HepG2 (cell line): ENCODE results near the gene CRLF3. TPM values are rescaled to one million over a fixed set of nuclear protein-coding genes. Genes with fewer than 3 reads are reported as not detected.

ENCODE experiments used
- ATAC-seq: fragments of 200-7000 bp; cut with Tn5 transposase; 3 replicates; pipeline ENCODE4 v1.9.1; 2020; ENCODE audit warnings: mild to moderate bottlenecking, moderate library complexity
- BruUV-seq: library from RNA; stranded (reverse); fragments of 400-500 nt; replicated peaks from 2 replicates; lab custom pipeline; 2021; lab: Mats Ljungman, UMichigan
- CTCF ChIA-PET: fragments of 300-600 bp; formaldehyde crosslinking; extraction: SDS; loops from one replicate; lab custom pipeline; 2021; ENCODE audit warnings: low total read pairs, inconsistent platforms, low intra/inter-chr PET ratio; lab: Yijun Ruan, JAX
- POLR2A ChIA-PET: fragments of 350-600 bp; sonication (Branson Sonifier 250); formaldehyde crosslinking; loops from one replicate; lab custom pipeline; 2020; ENCODE audit warnings: antibody characterized with exemption, inconsistent platforms; lab: Yijun Ruan, JAX
- DNase-seq: peaks from one replicate; pipeline ENCODE4 v3.0.0-alpha.2; 2015; ENCODE audit warnings: low spot score
- FAIRE-seq: peaks from 3 replicates; lab custom pipeline; 2011; peaks lifted over from hg19 to GRCh38; lab: Jason Lieb, UNC
- H2AFZ ChIP-seq: one replicate; pipeline ENCODE4 v1.6.1; 2011; ENCODE audit warnings: low read length, inconsistent platforms
- H3K27ac ChIP-seq: fragments of 300-600 bp; 3 replicates; pipeline ENCODE4 v1.8.0; 2011; ENCODE audit warnings: mixed run types, mild to moderate bottlenecking, mixed read lengths, low read length, inconsistent platforms; ENCODE audit not compliant: insufficient read depth; ENCODE audit errors: extremely low read length
- H3K27me3 ChIP-seq, 2 experiments: fragments of 200-600 bp in 1 of 2; 2 replicates in 1 of 2; 3 replicates in 1 of 2; pipeline versions ENCODE4 v1.6.0 to v1.8.0; 2011; ENCODE audit warnings: low read length in 2 of 2, mild to moderate bottlenecking in 2 of 2, moderate library complexity in 2 of 2, inconsistent platforms in 1 of 2; ENCODE audit not compliant: insufficient read depth in 2 of 2, control insufficient read depth in 1 of 2
- H3K36me3 ChIP-seq, 2 experiments: fragments of 200-600 bp in 1 of 2; replicated peaks in 1 of 2; 2 replicates in 1 of 2; 3 replicates in 1 of 2; pipeline versions ENCODE4 v1.5.1 to v1.8.0; 2011; ENCODE audit warnings: low read length in 2 of 2, inconsistent platforms in 1 of 2; ENCODE audit not compliant: insufficient read depth in 2 of 2, control insufficient read depth in 1 of 2
- H3K4me1 ChIP-seq: 2 replicates; pipeline ENCODE4 v1.5.1; 2012; ENCODE audit warnings: low read length, inconsistent platforms; ENCODE audit not compliant: insufficient read depth
- H3K4me2 ChIP-seq: 2 replicates; pipeline ENCODE4 v1.6.0; 2011; ENCODE audit warnings: low read depth, low read length, inconsistent platforms
- H3K4me3 ChIP-seq, 3 experiments: fragments of 200-600 bp in 1 of 3; sonication (generic), shearing (Covaris generic) in 1 of 3; replicated peaks in 1 of 3; 2 replicates each; pipeline ENCODE4 v1.5.1; 2011 to 2016; ENCODE audit warnings: low read length in 3 of 3, inconsistent platforms in 2 of 3, low read depth in 2 of 3, mild to moderate bottlenecking in 2 of 3, control low read depth in 1 of 3, mixed read lengths in 1 of 3; ENCODE audit not compliant: insufficient read depth in 1 of 3
- H3K79me2 ChIP-seq: one replicate; pipeline ENCODE4 v1.6.1; 2011; ENCODE audit warnings: low read length, inconsistent platforms; ENCODE audit not compliant: insufficient read depth
- H3K9ac ChIP-seq: 2 replicates; pipeline ENCODE4 v1.6.0; 2011; ENCODE audit warnings: mild to moderate bottlenecking, low read depth, low read length, inconsistent platforms; ENCODE audit not compliant: insufficient read depth
- H3K9me3 ChIP-seq: 2 replicates; pipeline ENCODE4 v1.5.1; 2012; ENCODE audit warnings: mild to moderate bottlenecking, low read length
- H4K20me1 ChIP-seq: 2 replicates; pipeline ENCODE4 v1.6.0; 2011; ENCODE audit warnings: inconsistent platforms, mild to moderate bottlenecking, low read length, moderate library complexity; ENCODE audit not compliant: insufficient read depth
- HBP1 ChIP-seq: IDR thresholded peaks from 2 replicates; pipeline ENCODE4 v1.6.1; 2016; ENCODE audit warnings: low read depth, control low read depth
- MXD1 ChIP-seq: sonication (generic); formaldehyde crosslinking; IDR thresholded peaks from 2 replicates; pipeline ENCODE4 v1.4.0; 2020; ENCODE audit warnings: mild to moderate bottlenecking, missing genetic modification reagents
- POLR2AphosphoS2 ChIP-seq: IDR thresholded peaks from 2 replicates; pipeline ENCODE4 v1.6.1; 2011; ENCODE audit warnings: low read depth, low read length, improper control_type of control experiment
- RBFOX2 ChIP-seq: fragments of 200-400 bp; formaldehyde crosslinking; IDR thresholded peaks from 2 replicates; pipeline ENCODE4 v1.6.1; 2017; ENCODE audit warnings: low read depth, mild to moderate bottlenecking, low read length
- SCMH1 ChIP-seq: sonication (generic); formaldehyde crosslinking; IDR thresholded peaks from 2 replicates; pipeline ENCODE4 v1.9.0; 2021; ENCODE audit warnings: missing genetic modification reagents, mild to moderate bottlenecking, borderline replicate concordance
- SMAD1 ChIP-seq: sonication (generic); formaldehyde crosslinking; IDR thresholded peaks from 2 replicates; pipeline ENCODE4 v1.4.0; 2020; ENCODE audit warnings: missing genetic modification reagents, low read depth, mild to moderate bottlenecking, borderline replicate concordance
- SMAD3 ChIP-seq: sonication (generic); formaldehyde crosslinking; IDR thresholded peaks from 2 replicates; pipeline ENCODE4 v1.4.0; 2020; ENCODE audit warnings: missing genetic modification reagents
- SRF ChIP-seq: IDR thresholded peaks from 2 replicates; pipeline ENCODE4 v1.6.1; 2011; ENCODE audit warnings: mild to moderate bottlenecking, low read depth, low read length, moderate library complexity
- SRSF4 ChIP-seq: fragments of 200-400 bp; formaldehyde crosslinking; IDR thresholded peaks from one replicate; pipeline ENCODE4 v1.6.1; 2018; ENCODE audit warnings: mild to moderate bottlenecking, low read depth, low read length, moderate library complexity; ENCODE audit not compliant: poor library complexity, severe bottlenecking
- U2AF1 ChIP-seq: fragments of 200-400 bp; formaldehyde crosslinking; optimal IDR thresholded peaks from 2 replicates; pipeline ENCODE3; 2017; ENCODE audit warnings: mild to moderate bottlenecking, low read depth, low read length
- ZNF142 ChIP-seq: sonication (generic); formaldehyde crosslinking; IDR thresholded peaks from 2 replicates; pipeline ENCODE4 v1.4.0; 2020; ENCODE audit warnings: missing genetic modification reagents
- ZNF589 ChIP-seq: sonication (generic); formaldehyde crosslinking; conservative IDR thresholded peaks from 2 replicates; pipeline ENCODE4 v1.8.0; 2022; ENCODE audit warnings: mild to moderate bottlenecking, moderate library complexity, missing genetic modification reagents
- ZXDC ChIP-seq: sonication (generic); formaldehyde crosslinking; IDR thresholded peaks from 2 replicates; pipeline ENCODE4 v1.5.0; 2020; ENCODE audit warnings: mild to moderate bottlenecking, missing genetic modification reagents
- WGBS: methylation state at CpG from one replicate; pipeline ENCODE4 v1.1.6; 2017; ENCODE audit warnings: low lambda C conversion rate; 5-methylcytosine and 5-hydroxymethylcytosine counted together
- in situ Hi-C: cut with HindIII; loops from 2 replicates; pipeline ENCODE4 v1.10.0; 2017; ENCODE audit warnings: low pct_unique_long_range_greater_than_20kb; ENCODE audit not compliant: extremely low pct_ligation_motif_present
- intact Hi-C: fragments of 100-400 bp; cut with micrococcal nuclease; formaldehyde crosslinking; loops from one replicate; pipeline ENCODE4 v1.10.0; 2022; ENCODE audit not compliant: unreplicated experiment
- polyA plus RNA-seq, 8 experiments: library from polyadenylated mRNA; depleted of rRNA in 3 of 8; stranded (reverse) in 7 of 8; unstranded in 1 of 8; fragments of >200 nt; fragmentation: Illumina TruSeq in 4 of 8; extraction: Trizol in 4 of 8; gene quantifications; 2 replicates each; pipeline versions ENCODE4 v1.2.1 to v1.2.3, GENCODE V29; 2011 to 2016; ENCODE audit warnings: low read depth in 4 of 8, missing spikeins in 1 of 8, mixed read lengths in 1 of 8; ENCODE audit not compliant: insufficient read depth in 1 of 8
- total RNA-seq, 5 experiments: library from RNA; depleted of rRNA; stranded (reverse); fragments of >200 nt; fragmentation: Illumina TruSeq; extraction: Trizol; gene quantifications; 2 replicates each; pipeline ENCODE4 v1.2.3, GENCODE V29; 2016; ENCODE audit warnings: low read depth in 1 of 5

The CRLF3 gene
- total and polyA plus RNA-seq, 2 of the 13 experiments (the other 11 are each of a cell fraction or from before 2014, with no cell fraction given): 6.4 to 9.1 TPM

GRCh38 chr17:30790279-30790678 lies 34.2 kb downstream of the CRLF3 start:
- no TSS peak for BruUV-seq
- ChIA-PET POLR2A (no interaction called here), CTCF (no interaction called here)
- Histone ChIP-seq H3K4me3 (no peak overlapping the region), H4K20me1 (no peaks in the 10 kb centered on the region), H2AFZ (no peak overlapping the region), H3K27me3 (no peaks in the 10 kb centered on the region), H3K4me2 (no peak overlapping the region), H3K36me3 (peaks cover 3 to 38% of the 10 kb centered on the region in 2 experiments; a peak in 4 of 5 replicates), H3K4me1 (no peaks in the 10 kb centered on the region), H3K9ac (no peak overlapping the region), H3K79me2 (no peaks in the 10 kb centered on the region), H3K9me3 (no peaks in the 10 kb centered on the region), H3K27ac (peak overlapping the region; percentile 31)
- in situ Hi-C loops (no loop called here), intact Hi-C loops (no loop called here)
- FAIRE-seq (no peak), ATAC-seq (peak; percentile 19; the same call in 1 of the 3 replicates), DNase-seq (no peak)
- 87% methylated on average over 2 of the region's 2 CpGs for WGBS
- TF ChIP-seq ZNF589 (no peak), SMAD1 (CRISPR knock-in tag) (no peak), SRF (no peak), MXD1 (CRISPR knock-in tag) (no peak), POLR2AphosphoS2 (no peak), SCMH1 (CRISPR knock-in tag) (no peak), ZXDC (CRISPR knock-in tag) (no peak), U2AF1 (no peak), ZNF142 (CRISPR knock-in tag) (no peak), RBFOX2 (no peak), SRSF4 (no peak), SMAD3 (CRISPR knock-in tag) (no peak), HBP1 (CRISPR knock-in tag) (no peak)
